Astrocyte of the hippocampus (primary cell): ENCODE results near the gene BACE1-AS.
A peak's percentile ranks its signal among the peaks of the same experiment; 100 is the strongest.
"Not testable (repeated sequence)": the region's sequence is repeated elsewhere in the genome, so short reads cannot be mapped to it uniquely, and the experiment has no call there.

Source experiments
- DNase-seq: peaks from one replicate; pipeline ENCODE4 v3.0.0; 2011; ENCODE audit warnings: low read depth, low spot score

The BACE1-AS gene

DNA sequence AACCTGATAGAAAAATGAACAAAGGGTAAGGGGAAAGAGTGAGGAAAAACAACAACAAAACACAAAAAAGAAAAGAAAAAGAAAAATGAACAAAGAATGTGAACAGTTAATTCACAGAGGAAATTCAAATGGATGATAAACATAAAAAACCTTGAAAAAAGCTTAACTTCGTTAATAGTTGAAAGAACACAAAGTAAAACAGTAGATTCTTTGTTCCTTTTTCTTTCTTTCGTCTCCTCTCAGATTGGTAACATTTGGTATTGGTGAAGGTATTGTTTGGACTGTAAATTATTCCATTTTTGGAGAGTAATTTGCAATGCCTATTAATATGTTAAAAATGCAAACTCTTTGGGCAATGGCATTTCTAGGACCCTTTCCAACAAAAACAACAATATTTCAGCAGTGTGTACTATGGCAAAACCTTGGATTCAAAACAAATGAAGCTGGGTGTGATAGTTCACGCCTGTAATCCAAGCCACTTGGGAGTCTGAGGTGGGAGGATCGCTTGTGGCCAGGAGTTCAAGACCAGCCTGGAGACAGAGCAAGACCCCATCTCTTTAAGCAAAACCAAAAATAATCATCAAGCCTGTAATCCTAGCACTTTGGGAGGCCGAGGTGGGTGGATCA, 28.2 kb downstream of the BACE1-AS start:
- peak; percentile 81 for DNase-seq

DNA sequence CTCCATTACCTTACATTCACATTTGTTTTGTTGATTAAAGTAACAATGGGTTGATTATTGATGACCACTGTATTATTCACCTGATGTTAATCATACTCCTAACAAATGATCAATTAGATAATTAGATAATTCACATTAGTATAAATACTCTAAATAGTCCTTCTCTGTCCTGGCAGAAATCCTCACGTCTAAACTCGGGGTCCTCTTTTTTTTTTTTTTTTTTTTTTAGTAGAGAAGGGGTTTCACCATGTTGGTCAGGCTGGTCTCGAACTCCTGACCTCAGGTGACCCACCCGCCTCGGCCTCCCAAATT, 36.1 kb downstream of the BACE1-AS start:
- not testable (repeated sequence) for DNase-seq

DNA sequence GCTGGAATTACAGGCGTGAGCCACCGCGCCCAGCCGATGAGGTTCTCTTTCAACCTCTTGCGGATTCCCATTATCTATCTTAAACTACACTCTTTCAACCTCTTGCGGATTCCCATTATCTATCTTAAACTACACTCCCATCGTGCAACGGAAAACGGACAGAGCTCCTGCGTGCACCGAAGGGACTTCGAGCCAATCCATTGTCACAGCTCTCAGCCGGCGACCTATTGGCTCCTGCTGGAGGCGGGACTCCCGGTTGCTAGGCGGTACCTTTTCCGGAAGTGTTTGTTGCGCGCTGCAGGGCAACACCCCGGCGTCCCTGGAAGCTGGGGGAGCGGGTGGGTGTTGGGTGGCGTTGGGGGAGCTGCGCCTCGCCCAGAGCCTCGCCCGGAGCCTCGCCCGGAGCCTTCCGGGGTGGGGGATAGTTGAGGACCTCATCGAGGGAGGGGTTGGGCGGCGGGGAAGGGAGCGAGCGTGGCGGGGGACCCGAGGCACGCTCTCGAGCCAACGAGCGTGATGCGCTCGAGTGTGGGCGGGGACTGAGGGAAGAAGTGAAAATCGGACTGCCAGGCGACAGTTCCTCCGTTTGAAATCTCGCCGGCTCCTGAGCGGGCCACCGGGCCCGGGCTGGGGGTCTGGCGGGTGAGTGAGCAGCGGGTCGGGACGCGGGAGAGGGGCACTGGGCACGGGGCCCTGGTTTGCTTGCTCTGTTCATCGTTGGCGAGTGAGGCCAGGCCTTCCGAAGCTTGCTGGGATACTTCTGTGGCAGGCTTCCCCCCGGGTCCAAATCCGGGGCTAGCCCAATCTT, 36.6 kb downstream of the BACE1-AS start, which contains the start of gene CEP164:
CEP164 (plus strand) TSS at position 288 of the 808 bp plus-strand sequence. CDS start 10,733 bp downstream, outside the sequence.
- peak; percentile 98 for DNase-seq

DNA sequence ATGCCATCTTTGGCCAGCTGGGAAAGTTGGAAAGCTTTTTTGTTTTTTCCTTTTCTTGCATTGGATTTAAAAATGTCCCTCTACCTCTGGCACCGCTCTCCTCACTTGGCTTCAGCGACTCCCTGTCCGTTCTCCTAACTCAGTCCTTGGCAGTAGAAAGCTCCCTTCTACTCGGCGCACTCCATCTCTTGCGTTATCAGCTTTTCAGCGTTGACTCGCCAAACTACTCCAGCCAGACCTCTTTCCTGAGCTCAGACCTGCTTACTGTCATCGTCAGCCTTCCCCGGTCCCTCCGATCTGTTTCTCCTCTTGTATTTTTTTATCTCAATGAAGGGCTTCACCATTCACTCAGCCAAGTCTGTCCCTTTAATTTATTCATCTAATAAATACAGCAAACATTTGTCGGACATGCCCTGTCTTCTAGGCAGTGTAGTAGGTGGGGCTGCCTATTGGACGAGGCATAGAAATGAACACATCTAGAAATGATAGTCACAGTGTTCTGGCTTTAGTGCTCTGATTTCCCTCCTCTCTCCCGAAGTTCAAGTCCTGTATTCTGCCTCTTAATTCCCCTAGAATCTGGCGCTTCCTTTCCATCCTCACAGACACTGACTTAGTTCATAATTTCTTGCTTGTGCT, 37.3 kb downstream of the BACE1-AS start:
- DNase-seq, result peak; percentile 61

DNA sequence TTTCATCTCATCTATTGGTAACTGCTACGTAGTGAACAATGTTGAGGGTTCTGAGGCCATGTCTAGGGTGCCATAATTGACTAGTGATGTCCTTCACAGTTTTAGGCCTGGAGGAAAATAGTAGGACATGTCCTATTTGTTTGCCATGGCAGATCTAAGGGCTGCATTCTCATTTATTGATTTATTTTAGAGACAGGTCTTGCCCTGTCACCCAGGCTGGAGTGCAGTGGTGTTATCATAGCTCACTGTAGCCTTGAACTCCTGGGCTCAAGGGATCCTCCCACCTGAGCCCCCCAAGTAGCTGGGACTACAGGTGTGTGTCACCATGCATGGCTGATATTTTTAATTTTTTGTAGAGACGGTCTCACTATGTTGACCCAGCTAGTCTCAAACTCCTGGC, 41.7 kb downstream of the BACE1-AS start:
- DNase-seq, result no peak

DNA sequence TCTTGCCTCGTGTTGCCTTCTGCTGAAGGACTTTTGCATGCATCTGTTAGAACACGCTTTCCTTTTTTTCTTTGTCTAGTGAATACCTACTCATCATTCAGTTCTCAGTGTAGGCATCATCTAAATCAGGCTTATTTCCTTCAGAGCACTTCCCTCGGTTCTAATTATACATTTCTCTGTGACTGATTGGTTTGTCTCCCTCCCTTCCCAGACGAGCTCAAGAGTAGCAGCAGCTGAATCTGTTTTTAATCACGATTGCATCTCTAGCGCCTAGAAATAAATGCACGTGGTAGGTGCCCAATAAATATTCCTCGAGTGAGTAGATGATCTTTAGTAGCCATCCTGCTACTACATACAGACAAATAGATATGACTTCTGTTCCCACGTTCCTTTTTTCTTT, 42.8 kb downstream of the BACE1-AS start:
- DNase-seq, result no peak

DNA sequence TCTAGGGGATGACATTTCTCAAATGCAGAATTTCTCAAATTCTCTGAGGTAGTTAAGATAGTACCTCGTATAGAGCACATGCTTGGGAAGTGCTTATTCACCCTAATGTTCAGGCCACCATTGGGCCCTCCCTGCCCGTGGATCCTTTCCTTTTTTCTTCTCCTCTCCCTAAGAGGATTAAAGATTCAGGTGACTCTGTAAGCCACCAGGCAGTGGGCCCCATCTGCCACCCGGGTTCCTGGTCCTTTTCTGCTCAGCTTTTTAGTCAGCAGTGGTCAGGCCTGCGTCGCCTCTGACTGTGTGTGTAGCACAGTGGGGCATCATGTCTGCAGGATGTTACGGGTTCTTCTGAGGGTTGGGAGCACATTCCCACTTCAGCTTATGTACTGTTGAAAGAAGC, 43.8 kb downstream of the BACE1-AS start:
- no peak for DNase-seq

DNA sequence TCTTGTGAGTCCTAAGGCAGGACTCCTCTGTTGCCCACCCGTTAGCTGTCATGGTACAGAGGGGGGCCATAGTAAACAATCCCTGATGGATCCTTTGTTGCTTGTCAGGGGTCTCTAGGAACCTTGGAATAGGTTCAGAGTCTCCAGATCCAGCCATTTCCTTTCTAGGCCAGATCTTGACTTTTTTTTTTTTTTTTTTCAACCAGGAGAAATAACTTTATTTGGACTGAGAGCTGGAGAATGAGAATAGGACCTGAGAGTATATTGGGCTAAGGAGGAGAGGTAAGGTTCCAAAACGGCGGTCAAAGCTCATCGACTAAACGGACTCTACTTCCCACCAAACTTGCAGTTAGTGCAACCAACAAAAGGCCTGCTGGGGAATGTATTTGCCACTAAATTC, 44.3 kb downstream of the BACE1-AS start:
- DNase-seq, result no peak

DNA sequence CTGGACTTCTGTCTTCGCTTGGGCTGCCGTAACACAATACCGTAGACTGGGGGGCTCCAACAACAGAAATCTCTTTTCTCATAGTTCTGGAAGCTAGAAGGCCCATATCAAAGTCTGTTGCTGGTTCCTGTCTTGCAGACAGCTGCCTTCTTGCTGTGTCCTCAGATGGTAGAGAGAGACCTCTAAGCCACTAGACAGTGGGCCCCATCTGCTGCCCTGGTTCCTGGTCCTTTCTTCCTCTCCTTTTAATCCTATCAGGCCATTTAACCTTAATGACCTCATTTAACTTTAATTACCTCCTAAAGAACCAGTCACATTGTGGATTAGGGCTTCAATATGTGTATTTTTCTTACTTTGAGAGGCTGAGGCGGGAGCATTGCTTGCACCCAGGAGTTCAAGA, 45.9 kb downstream of the BACE1-AS start:
- no peak for DNase-seq
